Gastroesophageal sphincter (tissue), 3 donors: ENCODE measurements around the gene CDC42EP3.

Experiments used
- EP300 ChIP-seq: sonication (generic); formaldehyde crosslinking; IDR thresholded peaks from one replicate; pipeline ENCODE4 v1.6.1; 2017; ENCODE audit warnings: antibody characterized with exemption, mild to moderate bottlenecking
- POLR2A ChIP-seq, 2 donors: fragments of 450-650 bp; IDR thresholded peaks; one replicate each; pipeline ENCODE4 v1.6.1; 2017; ENCODE audit warnings: antibody characterized with exemption in 2 of 2, mild to moderate bottlenecking in 2 of 2, moderate library complexity in 1 of 2
- TF ChIP-seq, protein P1 (sequence below), 4 experiments: fragments of 200-600 bp in 2 of 4; fragments of 450-650 bp in 2 of 4; sonication (generic) in 1 of 4; IDR thresholded peaks; one replicate each; pipeline ENCODE4 v1.5.1; 2017 to 2019; ENCODE audit warnings: antibody characterized with exemption in 4 of 4, mild to moderate bottlenecking in 2 of 4, moderate library complexity in 2 of 4

DNA sequence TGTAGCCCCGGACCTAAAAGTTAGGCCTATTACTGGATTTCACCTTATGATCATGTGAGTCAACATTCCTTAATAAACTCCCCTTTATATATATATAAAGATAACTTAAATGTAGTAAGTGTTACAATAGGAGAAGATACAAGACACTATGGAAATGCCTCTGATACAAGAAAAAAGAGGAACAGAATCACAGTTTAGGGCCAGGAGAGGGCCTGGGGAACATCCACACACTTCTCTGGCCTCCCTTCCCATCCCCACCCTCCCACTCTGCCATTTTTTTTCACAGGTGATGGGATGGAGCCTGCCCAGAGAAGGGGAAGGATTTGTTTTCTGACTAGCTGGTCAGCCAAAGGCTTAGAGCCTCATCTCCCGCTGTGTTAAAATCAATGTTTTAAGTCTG lies 6.4 kb downstream of the CDC42EP3 start:
- TF ChIP-seq, protein P1, sequence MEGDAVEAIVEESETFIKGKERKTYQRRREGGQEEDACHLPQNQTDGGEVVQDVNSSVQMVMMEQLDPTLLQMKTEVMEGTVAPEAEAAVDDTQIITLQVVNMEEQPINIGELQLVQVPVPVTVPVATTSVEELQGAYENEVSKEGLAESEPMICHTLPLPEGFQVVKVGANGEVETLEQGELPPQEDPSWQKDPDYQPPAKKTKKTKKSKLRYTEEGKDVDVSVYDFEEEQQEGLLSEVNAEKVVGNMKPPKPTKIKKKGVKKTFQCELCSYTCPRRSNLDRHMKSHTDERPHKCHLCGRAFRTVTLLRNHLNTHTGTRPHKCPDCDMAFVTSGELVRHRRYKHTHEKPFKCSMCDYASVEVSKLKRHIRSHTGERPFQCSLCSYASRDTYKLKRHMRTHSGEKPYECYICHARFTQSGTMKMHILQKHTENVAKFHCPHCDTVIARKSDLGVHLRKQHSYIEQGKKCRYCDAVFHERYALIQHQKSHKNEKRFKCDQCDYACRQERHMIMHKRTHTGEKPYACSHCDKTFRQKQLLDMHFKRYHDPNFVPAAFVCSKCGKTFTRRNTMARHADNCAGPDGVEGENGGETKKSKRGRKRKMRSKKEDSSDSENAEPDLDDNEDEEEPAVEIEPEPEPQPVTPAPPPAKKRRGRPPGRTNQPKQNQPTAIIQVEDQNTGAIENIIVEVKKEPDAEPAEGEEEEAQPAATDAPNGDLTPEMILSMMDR (IDR thresholded peaks at IDR 0.05), result no peak
- TF ChIP-seq EP300 (no peak), POLR2A (IDR thresholded peaks at IDR 0.05) (no peak)
